GOT3 (cell line): ENCODE measurements around the gene EIF2S3.
"Not testable (repeated sequence)": the region's sequence is repeated elsewhere in the genome, so short reads cannot be mapped to it uniquely, and the experiment has no call there.

Source experiments
- DNase-seq: peaks from one replicate; lab custom pipeline; 2025; ENCODE audit warnings: mixed read lengths; lab: John Stamatoyannopoulos, UW

Gene EIF2S3

GRCh38 chrX:24050522-24051318 is 4.0 kb upstream of the EIF2S3 start:
- not testable (repeated sequence) for DNase-seq

- DNase-seq = no peak
Measured at GRCh38 chrX:24055043-24055356, 244 bp downstream of the EIF2S3 start.

- DNase-seq = no peak
Measured at GRCh38 chrX:24063488-24063887, 8.7 kb downstream of the EIF2S3 start.

- no peak for DNase-seq
Measured at GRCh38 chrX:24069877-24070276, 15.1 kb downstream of the EIF2S3 start.

- DNase-seq = no peak
Measured at GRCh38 chrX:24079411-24079810, 24.7 kb downstream of the EIF2S3 start.

GRCh38 chrX:24080245-24080644 is 25.5 kb downstream of the EIF2S3 start:
- DNase-seq = not testable (repeated sequence)

- no peak for DNase-seq
Measured at GRCh38 chrX:24080704-24081103, 25.9 kb downstream of the EIF2S3 start.

GRCh38 chrX:24081661-24082154 is 27.0 kb downstream of the EIF2S3 start:
- DNase-seq = peak; percentile 8

- DNase-seq = no peak
Measured at GRCh38 chrX:24082447-24082846, 27.7 kb downstream of the EIF2S3 start.

- DNase-seq = no peak
Measured at GRCh38 chrX:24085101-24085500, 30.3 kb downstream of the EIF2S3 start.

GRCh38 chrX:24090300-24091200 is 35.8 kb downstream of the EIF2S3 start:
- no peak for DNase-seq

GRCh38 chrX:24093746-24094145 is 39.0 kb downstream of the EIF2S3 start:
- no peak for DNase-seq

GRCh38 chrX:24097741-24098260 is 43.0 kb downstream of the EIF2S3 start:
- no peak for DNase-seq

GRCh38 chrX:24098932-24099331 is 44.2 kb downstream of the EIF2S3 start:
- no peak for DNase-seq

GRCh38 chrX:24099394-24099793 is 44.6 kb downstream of the EIF2S3 start:
- no peak for DNase-seq

- DNase-seq = no peak
Measured at GRCh38 chrX:24100713-24101112, 46.0 kb downstream of the EIF2S3 start.

GRCh38 chrX:24110069-24110468 is 55.3 kb downstream of the EIF2S3 start:
- DNase-seq = no peak

- no peak for DNase-seq
Measured at GRCh38 chrX:24113181-24113580, 58.4 kb downstream of the EIF2S3 start.

- no peak for DNase-seq
Measured at GRCh38 chrX:24117258-24117657, 62.5 kb downstream of the EIF2S3 start.

GRCh38 chrX:24124244-24124799 is 69.6 kb downstream of the EIF2S3 start:
- no peak for DNase-seq

- no peak for DNase-seq
Measured at GRCh38 chrX:24125028-24125612, 70.4 kb downstream of the EIF2S3 start.
